Stomach (tissue), 4 donors: ENCODE results near the gene PCBP3.

ENCODE experiments used
- POLR2AphosphoS5 ChIP-seq, 3 donors: sonication (generic); formaldehyde crosslinking; IDR thresholded peaks; one replicate each; pipeline ENCODE4 v1.6.1; 2016; ENCODE audit warnings: antibody characterized with exemption in 3 of 3
- TF ChIP-seq, protein P1 (sequence below), 7 experiments: fragments of 450-650 bp in 4 of 7; fragments of 200-600 bp in 3 of 7; sonication (generic) in 3 of 7; IDR thresholded peaks; one replicate each; pipeline ENCODE4 v1.5.1; 2016 to 2019; ENCODE audit warnings: antibody characterized with exemption in 7 of 7, control low read depth in 2 of 7, mild to moderate bottlenecking in 1 of 7

DNA sequence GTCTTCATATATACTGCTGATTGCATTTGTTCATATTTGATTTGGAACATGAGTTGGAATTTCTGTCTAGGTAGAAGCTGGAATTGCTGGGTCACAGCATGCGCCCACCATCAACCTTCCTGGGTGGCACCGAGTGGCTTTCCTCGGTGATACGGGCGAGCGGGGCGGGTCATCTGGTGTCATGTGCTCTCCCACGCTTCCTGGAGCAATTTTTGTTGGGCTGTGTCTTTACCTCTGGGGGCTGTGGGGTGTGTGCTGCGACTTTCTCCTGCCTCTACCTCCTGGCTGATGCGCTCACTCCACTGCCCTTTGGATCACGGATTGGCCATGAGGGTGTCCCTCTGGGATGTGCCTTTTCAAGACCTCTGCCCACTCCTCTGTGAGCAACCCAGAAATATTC is 229.4 kb downstream of the PCBP3 start:
- TF ChIP-seq POLR2AphosphoS5 (IDR thresholded peaks at IDR 0.05), result no peak
- TF ChIP-seq, protein P1, sequence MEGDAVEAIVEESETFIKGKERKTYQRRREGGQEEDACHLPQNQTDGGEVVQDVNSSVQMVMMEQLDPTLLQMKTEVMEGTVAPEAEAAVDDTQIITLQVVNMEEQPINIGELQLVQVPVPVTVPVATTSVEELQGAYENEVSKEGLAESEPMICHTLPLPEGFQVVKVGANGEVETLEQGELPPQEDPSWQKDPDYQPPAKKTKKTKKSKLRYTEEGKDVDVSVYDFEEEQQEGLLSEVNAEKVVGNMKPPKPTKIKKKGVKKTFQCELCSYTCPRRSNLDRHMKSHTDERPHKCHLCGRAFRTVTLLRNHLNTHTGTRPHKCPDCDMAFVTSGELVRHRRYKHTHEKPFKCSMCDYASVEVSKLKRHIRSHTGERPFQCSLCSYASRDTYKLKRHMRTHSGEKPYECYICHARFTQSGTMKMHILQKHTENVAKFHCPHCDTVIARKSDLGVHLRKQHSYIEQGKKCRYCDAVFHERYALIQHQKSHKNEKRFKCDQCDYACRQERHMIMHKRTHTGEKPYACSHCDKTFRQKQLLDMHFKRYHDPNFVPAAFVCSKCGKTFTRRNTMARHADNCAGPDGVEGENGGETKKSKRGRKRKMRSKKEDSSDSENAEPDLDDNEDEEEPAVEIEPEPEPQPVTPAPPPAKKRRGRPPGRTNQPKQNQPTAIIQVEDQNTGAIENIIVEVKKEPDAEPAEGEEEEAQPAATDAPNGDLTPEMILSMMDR (IDR thresholded peaks at IDR 0.05), result no peak
